ENCODE measurements around the gene KCNT2. TPM values are rescaled to one million over a fixed set of nuclear protein-coding genes. Genes with fewer than 3 reads are reported as not detected.

KCNT2 gene
- polyA plus RNA-seq, 1 donor from 2014 or later = 21.4 TPM

DNA sequence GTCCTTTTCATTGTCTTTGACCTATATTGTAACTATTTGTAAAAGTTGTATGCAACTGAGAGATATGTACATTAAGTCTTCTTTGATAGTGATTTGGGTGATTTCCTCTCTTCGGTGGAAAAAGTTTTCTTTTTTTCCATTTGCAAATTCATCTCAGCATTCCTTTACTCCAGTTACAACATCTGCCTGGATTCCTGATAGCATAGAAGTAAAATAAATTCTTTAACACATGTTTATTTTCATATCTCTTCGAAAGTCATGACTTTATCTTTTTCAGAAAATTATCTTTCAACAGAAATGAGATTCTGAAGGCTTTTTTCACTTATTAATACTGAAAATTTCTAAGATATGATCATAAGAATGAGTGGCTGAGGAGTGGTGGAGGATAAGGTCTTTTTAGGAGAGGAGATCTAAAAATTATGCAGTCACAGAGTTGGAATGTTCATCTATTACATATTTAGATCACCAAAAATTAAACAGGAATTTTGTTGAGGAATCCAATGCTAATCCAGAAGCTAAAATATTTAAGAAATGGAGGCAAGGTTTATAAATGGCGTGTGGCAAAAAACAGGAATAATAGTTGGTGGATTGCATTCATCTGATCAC lies 400.5 kb downstream of the KCNT2 start:
- Histone ChIP-seq H3K9me2 (ENCODE audit: insufficient read depth, low read length) (no peaks in the 10 kb centered on the region), H3K9ac (ENCODE audit: low read length) (no peak overlapping the region), H3K4me2 (ENCODE audit: low read length) (no peak overlapping the region), H3K9me3 (ENCODE audit: low read length) (no peaks in the 10 kb centered on the region), H4K20me1 (ENCODE audit: insufficient read depth) (no peaks in the 10 kb centered on the region), H3K36me3 (ENCODE audit: insufficient read depth, low read length) (no peaks in the 10 kb centered on the region), H3K27me3 (ENCODE audit: insufficient read depth, low read depth, low read length) (no peaks in the 10 kb centered on the region), H3K4me3 (ENCODE audit: low read length) (no peak overlapping the region), H3K79me2 (replicated peaks; ENCODE audit: insufficient read depth, low read length) (no peaks in the 10 kb centered on the region), H3F3A (ENCODE audit: insufficient read depth, low read length, poor library complexity, severe bottlenecking) (no peaks in the 10 kb centered on the region), H3K27ac (ENCODE audit: low read length) (no peak overlapping the region), H2AFZ (ENCODE audit: low read depth, low read length) (no peak overlapping the region)
- no peak for TF ChIP-seq SMC3 (conservative IDR thresholded peaks at IDR 0.05; ENCODE audit: poor library complexity)
- TF ChIP-seq EZH2 (IDR thresholded peaks at IDR 0.05; ENCODE audit: borderline replicate concordance, insufficient read depth, low read length, poor library complexity, severe bottlenecking) = no peak
- no peak for TF ChIP-seq EP300 (conservative IDR thresholded peaks at IDR 0.05; ENCODE audit: poor library complexity, severe bottlenecking)
- TF ChIP-seq MXI1 (conservative IDR thresholded peaks at IDR 0.05; ENCODE audit: poor library complexity, severe bottlenecking) = no peak
- TF ChIP-seq POLR2AphosphoS5 (IDR thresholded peaks at IDR 0.05) = no peak
- TF ChIP-seq, protein P1, sequence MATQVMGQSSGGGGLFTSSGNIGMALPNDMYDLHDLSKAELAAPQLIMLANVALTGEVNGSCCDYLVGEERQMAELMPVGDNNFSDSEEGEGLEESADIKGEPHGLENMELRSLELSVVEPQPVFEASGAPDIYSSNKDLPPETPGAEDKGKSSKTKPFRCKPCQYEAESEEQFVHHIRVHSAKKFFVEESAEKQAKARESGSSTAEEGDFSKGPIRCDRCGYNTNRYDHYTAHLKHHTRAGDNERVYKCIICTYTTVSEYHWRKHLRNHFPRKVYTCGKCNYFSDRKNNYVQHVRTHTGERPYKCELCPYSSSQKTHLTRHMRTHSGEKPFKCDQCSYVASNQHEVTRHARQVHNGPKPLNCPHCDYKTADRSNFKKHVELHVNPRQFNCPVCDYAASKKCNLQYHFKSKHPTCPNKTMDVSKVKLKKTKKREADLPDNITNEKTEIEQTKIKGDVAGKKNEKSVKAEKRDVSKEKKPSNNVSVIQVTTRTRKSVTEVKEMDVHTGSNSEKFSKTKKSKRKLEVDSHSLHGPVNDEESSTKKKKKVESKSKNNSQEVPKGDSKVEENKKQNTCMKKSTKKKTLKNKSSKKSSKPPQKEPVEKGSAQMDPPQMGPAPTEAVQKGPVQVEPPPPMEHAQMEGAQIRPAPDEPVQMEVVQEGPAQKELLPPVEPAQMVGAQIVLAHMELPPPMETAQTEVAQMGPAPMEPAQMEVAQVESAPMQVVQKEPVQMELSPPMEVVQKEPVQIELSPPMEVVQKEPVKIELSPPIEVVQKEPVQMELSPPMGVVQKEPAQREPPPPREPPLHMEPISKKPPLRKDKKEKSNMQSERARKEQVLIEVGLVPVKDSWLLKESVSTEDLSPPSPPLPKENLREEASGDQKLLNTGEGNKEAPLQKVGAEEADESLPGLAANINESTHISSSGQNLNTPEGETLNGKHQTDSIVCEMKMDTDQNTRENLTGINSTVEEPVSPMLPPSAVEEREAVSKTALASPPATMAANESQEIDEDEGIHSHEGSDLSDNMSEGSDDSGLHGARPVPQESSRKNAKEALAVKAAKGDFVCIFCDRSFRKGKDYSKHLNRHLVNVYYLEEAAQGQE (IDR thresholded peaks at IDR 0.05; ENCODE audit: borderline replicate concordance) = no peak
- TF ChIP-seq RAD21 (conservative IDR thresholded peaks at IDR 0.05) = no peak
- TF ChIP-seq TAF1 (IDR thresholded peaks at IDR 0.05; ENCODE audit: low read depth) = no peak
- TF ChIP-seq, protein P2, sequence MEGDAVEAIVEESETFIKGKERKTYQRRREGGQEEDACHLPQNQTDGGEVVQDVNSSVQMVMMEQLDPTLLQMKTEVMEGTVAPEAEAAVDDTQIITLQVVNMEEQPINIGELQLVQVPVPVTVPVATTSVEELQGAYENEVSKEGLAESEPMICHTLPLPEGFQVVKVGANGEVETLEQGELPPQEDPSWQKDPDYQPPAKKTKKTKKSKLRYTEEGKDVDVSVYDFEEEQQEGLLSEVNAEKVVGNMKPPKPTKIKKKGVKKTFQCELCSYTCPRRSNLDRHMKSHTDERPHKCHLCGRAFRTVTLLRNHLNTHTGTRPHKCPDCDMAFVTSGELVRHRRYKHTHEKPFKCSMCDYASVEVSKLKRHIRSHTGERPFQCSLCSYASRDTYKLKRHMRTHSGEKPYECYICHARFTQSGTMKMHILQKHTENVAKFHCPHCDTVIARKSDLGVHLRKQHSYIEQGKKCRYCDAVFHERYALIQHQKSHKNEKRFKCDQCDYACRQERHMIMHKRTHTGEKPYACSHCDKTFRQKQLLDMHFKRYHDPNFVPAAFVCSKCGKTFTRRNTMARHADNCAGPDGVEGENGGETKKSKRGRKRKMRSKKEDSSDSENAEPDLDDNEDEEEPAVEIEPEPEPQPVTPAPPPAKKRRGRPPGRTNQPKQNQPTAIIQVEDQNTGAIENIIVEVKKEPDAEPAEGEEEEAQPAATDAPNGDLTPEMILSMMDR (IDR thresholded peaks at IDR 0.05; ENCODE audit: poor library complexity, severe bottlenecking) = no peak

GRCh38 chr1:196205882-196206281 lies 402.4 kb downstream of the KCNT2 start:
- no peaks in the 10 kb centered on the region for H3K27me3 ChIP-seq (ENCODE audit: insufficient read depth, low read depth, low read length)
- no peaks in the 10 kb centered on the region for H3K36me3 ChIP-seq (ENCODE audit: insufficient read depth, low read length)
- H3K9ac ChIP-seq (ENCODE audit: low read length) = no peak overlapping the region
- H4K20me1 ChIP-seq (ENCODE audit: insufficient read depth) = no peaks in the 10 kb centered on the region
- TF ChIP-seq SMC3 (conservative IDR thresholded peaks at IDR 0.05; ENCODE audit: poor library complexity) (no peak), TAF1 (IDR thresholded peaks at IDR 0.05; ENCODE audit: low read depth) (no peak), RAD21 (conservative IDR thresholded peaks at IDR 0.05) (no peak), EZH2 (IDR thresholded peaks at IDR 0.05; ENCODE audit: borderline replicate concordance, insufficient read depth, low read length, poor library complexity, severe bottlenecking) (no peak), POLR2AphosphoS5 (IDR thresholded peaks at IDR 0.05) (no peak), MXI1 (conservative IDR thresholded peaks at IDR 0.05; ENCODE audit: poor library complexity, severe bottlenecking) (no peak)
- TF ChIP-seq, protein P2 (IDR thresholded peaks at IDR 0.05; ENCODE audit: poor library complexity, severe bottlenecking) = no peak
- TF ChIP-seq, protein P1 (IDR thresholded peaks at IDR 0.05; ENCODE audit: borderline replicate concordance) = no peak
- H3K79me2 ChIP-seq (replicated peaks; ENCODE audit: insufficient read depth, low read length) = no peaks in the 10 kb centered on the region
- H3F3A ChIP-seq (ENCODE audit: insufficient read depth, low read length, poor library complexity, severe bottlenecking) = no peaks in the 10 kb centered on the region
- H3K4me3 ChIP-seq (ENCODE audit: low read length) = no peak overlapping the region
- H3K27ac ChIP-seq (ENCODE audit: low read length) = no peak overlapping the region
- no peaks in the 10 kb centered on the region for H3K9me2 ChIP-seq (ENCODE audit: insufficient read depth, low read length)
- no peaks in the 10 kb centered on the region for H3K9me3 ChIP-seq (ENCODE audit: low read length)
- no peak overlapping the region for H3K4me2 ChIP-seq (ENCODE audit: low read length)
- no peak overlapping the region for H2AFZ ChIP-seq (ENCODE audit: low read depth, low read length)

Data from neural cell (in vitro differentiated cells).